D721Med (cell line): ENCODE data around the gene CAMK2D.

Experiments
- DNase-seq: peaks from one replicate; pipeline ENCODE4 v3.0.0; 2011; ENCODE audit warnings: low spot score; ENCODE audit not compliant: insufficient read length
- FAIRE-seq: peaks from 2 replicates; lab custom pipeline; 2011; peaks lifted over from hg19 to GRCh38; lab: Jason Lieb, UNC
- CTCF ChIP-seq: IDR thresholded peaks from 2 replicates; pipeline ENCODE4 v1.5.1; 2012; ENCODE audit warnings: mild to moderate bottlenecking, control low read depth; ENCODE audit not compliant: insufficient read depth; ENCODE audit errors: missing control alignments

Gene CAMK2D

GRCh38 chr4:113627321-113627720, 134.2 kb downstream of the CAMK2D start:
- FAIRE-seq, result peak; percentile 46
- no peak for TF ChIP-seq CTCF
- DNase-seq, result no peak

GRCh38 chr4:113625902-113626301, 135.6 kb downstream of the CAMK2D start:
- DNase-seq (no peak), FAIRE-seq (no peak)
- TF ChIP-seq CTCF, result no peak

GRCh38 chr4:113623274-113623894, 138.2 kb downstream of the CAMK2D start:
- FAIRE-seq (no peak), DNase-seq (no peak)

GRCh38 chr4:113621633-113622032, 139.9 kb downstream of the CAMK2D start:
- peak; percentile 86 for FAIRE-seq
- TF ChIP-seq CTCF, result no peak
- no peak for DNase-seq

More at GRCh38 chr4:113623274-113623894, 138.2 kb downstream of the CAMK2D start:
- no peak for TF ChIP-seq CTCF

GRCh38 chr4:113620032-113620431, 141.5 kb downstream of the CAMK2D start:
- DNase-seq (no peak), FAIRE-seq (no peak)
- no peak for TF ChIP-seq CTCF

- DNase-seq (no peak), FAIRE-seq (no peak)
- no peak for TF ChIP-seq CTCF
These were observed 142.0 kb downstream of the CAMK2D start for GRCh38 chr4:113619526-113619925.

- TF ChIP-seq CTCF, result no peak
- FAIRE-seq (no peak), DNase-seq (no peak)
These were observed 143.3 kb downstream of the CAMK2D start for GRCh38 chr4:113618205-113618604.
